GM19099 (cell line): Measurements from ENCODE around the gene WWOX.

Experiments used
- POLR2A ChIP-seq: IDR thresholded peaks from 3 replicates; pipeline ENCODE4 v1.6.1; 2011; ENCODE audit warnings: low read depth; ENCODE audit not compliant: insufficient read length; ENCODE audit errors: extremely low read depth

The WWOX gene

DNA sequence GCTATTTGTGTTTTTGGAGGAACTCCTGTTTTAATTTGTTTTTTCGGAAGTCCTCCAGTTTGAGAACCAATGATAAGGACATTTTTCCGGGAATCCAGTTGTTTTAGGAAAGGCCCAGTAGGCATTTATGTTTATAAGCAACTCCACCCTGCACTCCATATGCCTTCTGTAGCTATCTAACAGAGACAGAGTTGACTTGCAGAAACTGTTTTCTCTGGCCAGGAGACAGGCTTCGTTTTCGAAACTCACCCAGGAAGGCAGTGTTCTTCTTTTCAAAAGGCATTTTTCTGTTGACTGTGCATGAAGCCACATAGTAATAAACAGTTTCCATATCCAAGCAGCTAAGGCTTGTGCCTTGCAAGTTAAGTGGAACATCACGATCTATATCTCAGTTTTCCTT, 587.1 kb downstream of the WWOX start:
- no peak for TF ChIP-seq POLR2A

DNA sequence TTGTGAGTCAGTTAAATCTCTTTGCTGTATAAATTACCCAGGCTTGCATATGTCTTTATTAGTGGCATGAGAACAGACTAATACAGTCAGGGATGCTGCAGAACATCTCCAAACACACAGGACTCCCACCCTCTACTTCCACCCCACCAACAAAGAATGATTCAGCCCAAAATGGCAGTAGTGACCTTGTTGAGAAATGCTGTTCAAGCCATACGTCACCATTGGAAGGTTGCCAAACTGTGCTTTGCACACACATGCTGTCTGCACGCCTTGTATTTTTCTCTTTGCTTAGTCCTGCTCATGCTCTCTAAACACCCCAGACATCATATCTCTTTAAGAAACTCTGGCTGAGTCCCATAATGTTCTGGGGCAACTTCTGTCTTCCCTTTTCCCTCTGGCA, 589.6 kb downstream of the WWOX start:
- TF ChIP-seq POLR2A, result no peak

DNA sequence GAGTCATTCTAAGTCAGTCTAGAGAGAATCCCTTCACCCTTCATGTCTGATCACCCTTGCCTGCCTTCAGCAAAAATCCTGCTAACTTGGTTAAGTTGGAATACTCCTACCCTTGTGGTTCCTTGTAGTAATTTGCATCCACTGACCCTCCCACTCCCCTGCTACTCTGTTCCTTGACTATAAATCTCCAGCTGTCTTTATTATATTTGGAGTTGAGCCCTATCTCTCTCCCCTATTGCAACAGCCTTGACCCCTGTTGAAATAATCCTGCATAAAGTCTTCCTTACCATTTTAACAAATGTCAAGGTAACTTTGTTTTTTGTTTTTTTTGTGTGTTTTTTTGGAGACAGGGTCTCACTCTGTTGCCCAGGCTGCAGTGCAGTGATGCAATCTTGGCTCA, 590.1 kb downstream of the WWOX start:
- TF ChIP-seq POLR2A, result no peak

DNA sequence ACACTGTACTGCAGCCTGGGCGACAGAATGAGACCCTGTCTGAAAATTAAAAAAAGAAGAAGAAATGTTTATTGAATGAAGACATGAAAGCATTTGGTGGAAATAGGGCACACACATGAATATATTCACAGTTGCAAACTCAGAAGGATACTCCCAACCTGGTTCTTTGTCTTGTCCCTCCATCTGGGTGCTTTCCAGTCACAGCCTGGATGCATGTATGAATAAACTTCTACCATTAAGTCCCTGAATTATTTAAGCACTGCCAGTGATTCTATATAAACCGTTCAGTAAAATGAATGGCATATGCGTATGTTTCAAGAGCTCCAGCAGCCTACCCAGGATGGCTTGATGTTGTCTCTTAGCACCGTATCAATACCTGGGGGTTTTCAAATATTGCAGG, 591.1 kb downstream of the WWOX start:
- TF ChIP-seq POLR2A, result no peak

DNA sequence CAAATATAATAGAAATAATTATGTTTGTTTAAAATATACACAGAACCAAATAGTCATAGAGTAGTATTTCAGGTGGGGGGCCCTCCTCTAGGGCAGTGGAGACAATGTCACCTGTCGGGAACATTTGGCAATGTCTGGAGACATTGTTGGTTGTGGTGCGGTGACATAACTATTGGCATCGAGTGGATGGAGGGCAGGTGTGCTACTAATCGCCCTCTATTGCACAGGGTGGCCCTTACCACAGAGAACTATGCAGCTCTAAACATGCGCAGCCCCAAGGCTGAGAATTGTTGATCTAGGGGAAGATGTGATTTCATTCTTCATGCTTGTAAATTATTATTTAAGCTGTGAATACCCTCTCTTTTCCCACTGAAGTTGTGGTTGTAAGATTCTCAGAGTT, 594.0 kb downstream of the WWOX start:
- no peak for TF ChIP-seq POLR2A

DNA sequence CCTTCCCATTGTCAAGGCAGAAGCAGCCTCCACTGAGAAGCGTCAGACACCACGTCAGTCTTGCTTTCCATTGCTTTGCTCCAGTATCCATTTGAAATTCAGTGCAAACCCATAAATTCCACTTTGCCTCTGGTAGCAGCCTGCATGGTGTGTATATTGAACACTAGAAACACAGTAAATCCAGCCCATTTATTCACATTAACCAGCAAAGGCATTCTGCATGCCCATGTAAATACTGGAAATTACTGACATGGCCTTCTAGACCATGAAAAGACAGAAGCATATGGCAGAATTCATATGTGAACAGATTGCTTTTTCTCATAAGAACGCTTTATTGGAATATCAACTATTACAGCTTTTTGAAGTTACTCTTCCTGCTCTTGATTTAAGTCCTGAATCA, 595.0 kb downstream of the WWOX start:
- TF ChIP-seq POLR2A, result no peak

DNA sequence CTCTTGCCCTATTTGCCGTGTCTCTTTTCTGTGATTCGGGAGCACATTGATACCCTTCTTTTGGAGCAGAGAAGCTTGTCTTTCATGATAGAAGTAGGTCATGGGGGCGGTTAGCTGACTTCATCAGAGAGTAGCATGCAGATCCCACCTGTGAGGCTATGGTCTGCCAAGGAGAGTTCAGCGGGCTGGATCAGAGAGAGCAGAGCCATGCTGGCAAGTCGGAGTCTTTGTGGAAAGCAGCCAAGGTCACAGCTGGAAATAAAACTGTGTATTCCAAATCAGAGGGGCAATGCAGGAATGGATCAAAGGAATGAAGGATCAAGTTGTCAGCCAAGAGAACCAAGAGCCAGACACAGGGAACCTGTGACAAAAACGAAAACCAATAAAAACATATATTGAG, 595.9 kb downstream of the WWOX start:
- no peak for TF ChIP-seq POLR2A

DNA sequence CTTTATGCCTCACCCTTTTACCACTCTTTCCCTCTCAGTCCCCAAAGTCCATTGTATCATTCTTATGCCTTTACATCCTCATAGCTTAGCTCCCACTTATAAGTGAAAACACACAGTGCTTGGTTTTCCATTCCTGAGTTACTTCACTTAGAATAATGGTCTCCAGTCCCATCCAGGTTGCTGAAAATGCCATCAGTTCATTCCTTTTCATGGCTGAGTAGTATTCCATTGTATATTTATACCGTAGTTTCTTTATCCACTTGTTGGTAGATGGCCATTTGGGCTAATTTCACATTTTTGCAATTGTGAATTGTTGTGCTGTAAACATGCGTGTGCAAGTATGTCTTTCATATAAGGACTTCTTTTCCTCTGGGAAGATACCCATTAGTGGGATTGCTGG, 597.3 kb downstream of the WWOX start:
- no peak for TF ChIP-seq POLR2A

DNA sequence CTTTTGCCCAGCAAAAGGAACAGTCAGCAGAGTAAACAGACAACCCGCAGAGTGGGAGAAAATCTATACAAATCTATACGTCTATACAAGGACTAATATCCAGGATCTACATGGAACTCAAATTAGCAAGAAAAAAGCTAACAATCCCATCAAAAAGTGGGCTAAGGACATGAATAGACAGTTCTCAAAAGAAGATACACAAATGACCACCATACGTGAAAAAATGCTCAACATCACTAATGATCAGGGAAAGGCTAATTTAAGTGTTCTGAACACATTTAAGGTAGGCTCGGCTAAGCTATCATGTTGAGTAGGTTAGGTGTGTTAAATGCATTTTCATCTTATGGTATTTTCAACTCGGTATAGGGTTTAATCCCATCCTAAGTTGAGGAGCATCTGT, 598.0 kb downstream of the WWOX start:
- TF ChIP-seq POLR2A, result no peak

DNA sequence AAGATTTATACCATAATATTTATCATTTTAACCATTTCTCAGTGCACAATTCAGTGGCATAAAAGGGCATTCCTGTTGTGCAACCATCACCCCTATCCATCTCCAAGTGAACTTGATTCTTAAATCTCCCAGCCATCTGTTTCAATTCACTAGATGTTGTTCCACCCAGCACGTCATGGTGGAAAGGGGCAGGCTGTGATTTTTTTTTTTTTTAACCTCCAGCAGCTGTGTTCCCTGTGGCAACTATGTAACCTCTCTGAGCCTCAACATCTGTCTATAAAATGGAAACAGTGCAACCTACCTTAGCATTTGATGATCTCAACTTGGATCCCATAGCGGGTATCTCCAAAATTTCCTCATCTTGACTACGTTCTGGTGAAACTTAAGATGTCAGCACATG, 604.5 kb downstream of the WWOX start:
- no peak for TF ChIP-seq POLR2A

DNA sequence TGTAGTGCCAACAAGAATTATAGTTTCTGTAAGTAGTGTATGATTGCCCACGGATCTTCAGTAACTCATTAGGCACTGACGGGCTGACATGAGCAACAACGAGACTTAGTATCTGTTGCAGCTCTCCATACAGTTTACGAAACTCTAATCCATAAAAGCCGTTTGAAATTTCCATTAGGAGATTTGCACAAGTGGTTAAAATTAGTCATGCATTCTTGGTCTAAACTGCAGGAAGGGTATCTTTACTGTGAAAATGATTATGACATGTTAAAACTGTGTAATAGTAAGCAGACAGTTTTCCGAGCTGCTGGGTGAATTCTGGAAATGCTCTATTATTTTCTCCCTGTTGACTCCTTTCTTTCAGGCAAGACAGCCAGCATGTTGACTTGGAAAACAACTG, 605.0 kb downstream of the WWOX start:
- TF ChIP-seq POLR2A, result no peak

DNA sequence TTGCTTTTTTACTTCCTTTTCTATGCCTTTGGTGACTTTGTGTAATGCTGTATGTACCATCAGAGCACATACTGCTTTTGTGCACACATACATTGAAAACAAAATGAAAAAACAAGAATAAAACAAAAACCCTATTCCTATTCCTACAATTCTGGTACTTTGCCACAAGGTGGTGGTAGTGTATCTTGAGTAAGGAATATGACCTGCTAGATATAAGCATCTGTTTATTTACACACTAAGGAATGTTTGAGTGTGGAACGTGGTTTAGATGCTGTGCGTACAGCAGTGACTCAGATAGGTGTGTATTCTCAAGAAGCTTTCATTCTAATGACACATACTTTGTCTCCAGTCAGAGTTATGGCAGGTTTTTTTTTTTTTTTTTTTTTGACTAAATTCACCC, 606.2 kb downstream of the WWOX start:
- TF ChIP-seq POLR2A, result no peak

DNA sequence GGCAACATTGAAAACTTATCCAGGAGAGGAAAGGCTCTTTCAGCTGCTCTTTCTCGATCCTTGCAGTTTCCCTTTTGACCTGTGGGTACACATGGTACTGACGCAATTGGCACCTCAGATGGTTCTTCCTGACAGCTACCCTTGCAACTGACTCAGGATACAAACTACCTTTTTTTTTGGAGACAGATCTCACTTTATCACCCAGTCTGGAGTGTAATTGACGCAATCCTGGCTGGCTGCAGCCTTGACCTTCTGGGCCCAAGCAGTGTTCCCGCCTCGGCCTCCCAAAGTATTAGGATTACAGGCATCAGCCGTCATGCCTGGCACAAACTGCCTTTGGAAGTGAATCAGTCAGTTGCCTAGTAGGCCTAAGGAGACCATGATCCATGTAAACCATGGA, 607.2 kb downstream of the WWOX start:
- no peak for TF ChIP-seq POLR2A

DNA sequence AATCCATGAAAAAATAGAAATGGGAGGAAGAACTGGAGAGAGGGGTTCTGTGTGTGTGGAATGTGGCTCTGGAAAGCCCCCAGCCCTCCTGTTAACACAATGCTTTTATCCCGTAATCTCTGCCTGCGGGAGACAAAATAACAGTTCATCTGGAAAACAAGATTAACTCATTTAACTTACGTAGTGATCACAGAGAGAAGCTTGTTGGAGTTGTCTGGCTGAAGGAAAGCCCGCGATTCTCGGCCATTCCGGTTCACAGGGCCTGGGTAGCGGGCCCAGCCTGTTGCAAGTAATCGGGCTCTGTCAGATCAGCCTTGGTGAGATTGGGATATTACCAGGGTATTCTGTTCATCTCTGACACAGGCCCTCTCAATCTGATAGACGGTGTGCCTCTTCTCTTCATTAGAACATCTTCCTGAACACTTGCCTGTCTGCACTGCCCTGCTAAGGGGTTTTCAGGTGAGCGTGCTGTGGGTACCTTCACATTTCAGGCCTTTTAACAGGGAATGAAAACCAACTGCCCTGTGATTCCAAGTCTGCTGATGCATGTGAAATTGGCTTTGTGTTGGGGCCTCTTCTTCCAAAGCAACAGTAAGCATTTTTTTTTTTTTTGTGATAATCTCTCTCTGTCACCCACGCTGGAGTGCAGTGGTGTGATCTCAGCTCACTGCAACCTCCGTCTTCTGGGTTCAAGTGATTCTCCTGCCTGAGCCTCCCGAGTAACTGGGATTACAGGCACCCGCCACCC, 609.9 kb downstream of the WWOX start:
- no peak for TF ChIP-seq POLR2A

DNA sequence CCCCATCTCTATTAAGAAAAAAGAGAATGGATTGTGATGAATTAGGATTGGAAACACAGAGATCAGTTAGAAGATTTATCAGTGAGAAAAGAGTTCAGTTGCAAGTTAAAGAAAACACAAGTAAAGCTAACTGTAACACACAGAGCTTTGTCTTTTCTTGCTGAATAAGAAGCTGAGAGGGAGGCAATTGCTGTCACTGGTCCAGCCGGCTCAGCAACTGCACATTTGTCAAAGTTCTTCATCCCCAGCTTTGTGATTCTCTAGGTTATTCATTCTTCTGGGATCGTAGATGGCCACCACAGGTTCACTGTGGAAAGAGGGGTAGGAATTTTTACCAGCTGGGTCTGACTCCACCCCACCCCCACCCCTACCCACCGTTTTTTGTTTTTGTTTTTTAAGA, 615.7 kb downstream of the WWOX start:
- no peak for TF ChIP-seq POLR2A

DNA sequence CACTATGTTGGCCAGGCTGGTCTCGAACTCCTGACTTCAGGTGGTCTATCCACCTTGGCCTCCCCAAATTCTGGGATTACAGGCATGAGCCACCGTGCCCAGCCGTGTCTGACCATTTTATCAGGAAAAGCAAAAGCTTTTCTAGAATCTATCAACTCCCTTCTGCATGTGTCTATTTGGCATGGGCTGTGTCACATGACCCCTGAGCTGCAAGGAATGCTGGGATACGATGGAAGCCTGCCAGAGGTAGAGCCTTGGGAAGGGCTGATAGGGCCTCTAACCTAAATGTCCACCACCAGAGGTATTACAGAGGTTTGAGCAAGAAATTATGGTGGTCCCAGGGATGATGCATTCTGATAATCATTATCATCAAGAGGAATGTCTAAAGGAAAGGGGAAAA, 616.2 kb downstream of the WWOX start:
- TF ChIP-seq POLR2A, result no peak

DNA sequence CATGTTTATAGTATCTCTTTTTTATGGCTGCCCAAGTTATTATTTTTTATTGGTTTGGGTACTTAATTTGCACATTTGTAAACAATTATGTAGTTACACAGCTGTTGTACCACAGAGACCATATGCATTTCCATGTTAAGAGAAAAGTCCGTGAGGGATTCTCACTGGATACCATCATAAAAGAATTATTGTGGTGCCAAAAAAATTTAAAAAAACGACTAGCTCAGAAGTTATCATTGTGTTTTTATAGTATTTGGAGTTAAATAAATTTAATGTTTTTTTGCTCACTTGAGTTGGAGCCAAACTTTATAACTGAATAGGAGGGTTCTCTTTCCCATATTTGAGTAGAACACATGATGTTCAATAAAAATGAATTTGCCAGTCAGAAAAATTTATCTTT, 618.7 kb downstream of the WWOX start:
- TF ChIP-seq POLR2A, result no peak
